Uterus (tissue), 4 donors: ENCODE measurements around the gene GREB1L. TPM values are rescaled to one million over a fixed set of nuclear protein-coding genes. Genes with fewer than 3 reads are reported as not detected.

ENCODE experiments used
- DNase-seq, 2 donors: peaks; one replicate each; pipeline ENCODE4 v3.0.0-alpha.2; 2019 to 2020
- H3K27ac ChIP-seq, 2 donors: fragments of 200-600 bp; sonication (generic); 1 replicate in 1 of 2; 2 replicates in 1 of 2; pipeline ENCODE4 v1.5.1; 2016 to 2018
- H3K27me3 ChIP-seq, 2 donors: fragments of 200-600 bp; sonication (generic); one replicate each; pipeline ENCODE4 v1.5.1; 2018 to 2019; ENCODE audit warnings: control low read depth in 1 of 2
- H3K36me3 ChIP-seq, 2 donors: fragments of 200-600 bp; sonication (generic); one replicate each; pipeline ENCODE4 v1.5.1; 2019; ENCODE audit warnings: control low read depth in 1 of 2
- H3K4me1 ChIP-seq, 2 donors: fragments of 200-600 bp; sonication (generic); one replicate each; pipeline ENCODE4 v1.5.1; 2018 to 2019; ENCODE audit warnings: control low read depth in 1 of 2
- H3K4me3 ChIP-seq, 2 donors: fragments of 200-600 bp; sonication (generic); 1 replicate in 1 of 2; 2 replicates in 1 of 2; pipeline ENCODE4 v1.5.1; 2018 to 2019; ENCODE audit warnings: mild to moderate bottlenecking in 1 of 2
- H3K9me3 ChIP-seq, 2 donors: fragments of 200-600 bp; sonication (generic); one replicate each; pipeline ENCODE4 v1.5.1; 2019; ENCODE audit warnings: control low read depth in 1 of 2
- CTCF ChIP-seq, 4 experiments: fragments of 200-600 bp in 2 of 4; fragments of 450-650 bp in 2 of 4; sonication (generic) in 2 of 4; IDR thresholded peaks; one replicate each; pipeline ENCODE4 v1.5.1; 2016 to 2019; ENCODE audit warnings: antibody characterized with exemption in 4 of 4, mild to moderate bottlenecking in 2 of 4, moderate library complexity in 1 of 4
- POLR2A ChIP-seq, 2 donors: fragments of 450-650 bp; IDR thresholded peaks; one replicate each; pipeline ENCODE4 v1.6.1; 2016; ENCODE audit warnings: antibody characterized with exemption in 2 of 2, mild to moderate bottlenecking in 1 of 2, moderate library complexity in 1 of 2
- intact Hi-C: fragments of 100-400 bp; cut with DNase I; formaldehyde crosslinking; loops from one replicate; pipeline ENCODE4 v1.15.1; 2023; ENCODE audit warnings: low total_unique reads
- total RNA-seq, 4 donors: library from RNA; depleted of rRNA in 3 of 4; stranded (reverse); fragments of >200 nt in 3 of 4; gene quantifications; one replicate each; pipeline versions ENCODE4 v1.1.0 to v1.2.4, GENCODE V29; 2014 to 2023
- donor health status: DM: yes; HTN: yes; CAD: no.

Gene GREB1L
- total RNA-seq, 4 donors from 2014 or later: 4.1 to 15.3 (median 9.2) TPM

GRCh38 chr18:21490748-21491147 is 248.7 kb downstream of the GREB1L start:
- H3K9me3 ChIP-seq: no peaks in the 10 kb centered on the region
- intact Hi-C loops: no loop called here

GRCh38 chr18:21496277-21496835 is 254.3 kb downstream of the GREB1L start:
- TF ChIP-seq POLR2A (IDR thresholded peaks at IDR 0.05) (no peak), CTCF (IDR thresholded peaks at IDR 0.05) (no peak)

More at GRCh38 chr18:21490748-21491147, 248.7 kb downstream of the GREB1L start:
- Histone ChIP-seq H3K27me3 (no peaks in the 10 kb centered on the region), H3K4me3 (no peak overlapping the region), H3K27ac (no peak overlapping the region), H3K4me1 (no peaks in the 10 kb centered on the region), H3K36me3 (no peaks in the 10 kb centered on the region)
- TF ChIP-seq POLR2A (IDR thresholded peaks at IDR 0.05) (no peak), CTCF (IDR thresholded peaks at IDR 0.05) (no peak)
- no peak for DNase-seq

GRCh38 chr18:21499997-21500396 is 258.0 kb downstream of the GREB1L start:
- Histone ChIP-seq H3K36me3 (no peaks in the 10 kb centered on the region), H3K27me3 (no peaks in the 10 kb centered on the region), H3K9me3 (no peaks in the 10 kb centered on the region), H3K27ac (no peak overlapping the region), H3K4me1 (no peaks in the 10 kb centered on the region), H3K4me3 (no peak overlapping the region)
- intact Hi-C loops: no loop called here
- DNase-seq: no peak
- TF ChIP-seq CTCF (IDR thresholded peaks at IDR 0.05) (no peak), POLR2A (IDR thresholded peaks at IDR 0.05) (no peak)

More at GRCh38 chr18:21496277-21496835, 254.3 kb downstream of the GREB1L start:
- no peaks in the 10 kb centered on the region for H3K4me1 ChIP-seq
- no peaks in the 10 kb centered on the region for H3K27me3 ChIP-seq
- intact Hi-C loops: no loop called here
- DNase-seq: no peak
- no peaks in the 10 kb centered on the region for H3K36me3 ChIP-seq
- H3K4me3 ChIP-seq: no peak overlapping the region
- H3K27ac ChIP-seq: no peak overlapping the region
- H3K9me3 ChIP-seq: no peaks in the 10 kb centered on the region

- no peaks in the 10 kb centered on the region for H3K4me1 ChIP-seq
- intact Hi-C loops: no loop called here
- no peak overlapping the region for H3K27ac ChIP-seq
Observed at GRCh38 chr18:21502661-21503060, 260.6 kb downstream of the GREB1L start.

More at GRCh38 chr18:21502661-21503060, 260.6 kb downstream of the GREB1L start:
- Histone ChIP-seq H3K9me3 (no peaks in the 10 kb centered on the region), H3K27me3 (no peaks in the 10 kb centered on the region), H3K4me3 (no peak overlapping the region), H3K36me3 (no peaks in the 10 kb centered on the region)
- TF ChIP-seq CTCF (IDR thresholded peaks at IDR 0.05) (no peak), POLR2A (IDR thresholded peaks at IDR 0.05) (no peak)
- DNase-seq: no peak
